ENCODE measurements around the gene TCAIM.
"Not testable (repeated sequence)": the region's sequence is repeated elsewhere in the genome, so short reads cannot be mapped to it uniquely, and the experiment has no call there.

TCAIM gene

DNA sequence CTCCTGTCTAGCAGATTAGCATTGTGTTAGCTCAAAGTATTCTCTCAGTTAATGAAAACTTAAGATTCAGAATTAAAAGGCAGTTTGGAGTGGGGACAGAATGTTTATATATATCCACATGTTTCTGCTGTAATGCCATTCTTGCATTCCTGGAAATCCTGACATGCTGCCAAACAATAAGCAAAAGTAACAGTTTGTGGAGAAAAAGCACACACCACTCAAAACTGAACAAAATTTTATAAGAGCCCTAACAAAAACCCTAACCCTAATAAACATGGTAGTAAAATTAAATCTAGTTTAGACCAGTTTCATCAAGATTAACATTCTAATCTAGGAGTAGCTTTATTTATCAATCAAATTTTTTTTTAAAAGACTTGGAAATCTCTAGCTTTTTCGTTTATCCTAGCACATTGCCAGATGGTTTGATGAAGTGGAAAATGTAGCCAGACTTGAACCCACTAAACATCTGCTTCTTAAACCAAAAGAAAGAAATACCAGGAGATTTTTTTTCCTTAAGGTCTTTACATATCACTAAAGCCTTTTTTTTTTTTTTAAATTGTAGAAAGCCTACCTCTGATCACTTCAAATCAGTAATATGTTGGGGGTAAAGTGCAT, 3.7 kb downstream of the TCAIM start:
- H3K4me3 ChIP-seq (ENCODE audit: low read depth, low read length) = no peak overlapping the region
- DNase-seq (ENCODE audit: low read depth) = no peak
- TF ChIP-seq, protein P1, sequence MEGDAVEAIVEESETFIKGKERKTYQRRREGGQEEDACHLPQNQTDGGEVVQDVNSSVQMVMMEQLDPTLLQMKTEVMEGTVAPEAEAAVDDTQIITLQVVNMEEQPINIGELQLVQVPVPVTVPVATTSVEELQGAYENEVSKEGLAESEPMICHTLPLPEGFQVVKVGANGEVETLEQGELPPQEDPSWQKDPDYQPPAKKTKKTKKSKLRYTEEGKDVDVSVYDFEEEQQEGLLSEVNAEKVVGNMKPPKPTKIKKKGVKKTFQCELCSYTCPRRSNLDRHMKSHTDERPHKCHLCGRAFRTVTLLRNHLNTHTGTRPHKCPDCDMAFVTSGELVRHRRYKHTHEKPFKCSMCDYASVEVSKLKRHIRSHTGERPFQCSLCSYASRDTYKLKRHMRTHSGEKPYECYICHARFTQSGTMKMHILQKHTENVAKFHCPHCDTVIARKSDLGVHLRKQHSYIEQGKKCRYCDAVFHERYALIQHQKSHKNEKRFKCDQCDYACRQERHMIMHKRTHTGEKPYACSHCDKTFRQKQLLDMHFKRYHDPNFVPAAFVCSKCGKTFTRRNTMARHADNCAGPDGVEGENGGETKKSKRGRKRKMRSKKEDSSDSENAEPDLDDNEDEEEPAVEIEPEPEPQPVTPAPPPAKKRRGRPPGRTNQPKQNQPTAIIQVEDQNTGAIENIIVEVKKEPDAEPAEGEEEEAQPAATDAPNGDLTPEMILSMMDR (IDR thresholded peaks at IDR 0.05; ENCODE audit: insufficient read depth, low read depth, low read length, missing control alignments) = no peak

DNA sequence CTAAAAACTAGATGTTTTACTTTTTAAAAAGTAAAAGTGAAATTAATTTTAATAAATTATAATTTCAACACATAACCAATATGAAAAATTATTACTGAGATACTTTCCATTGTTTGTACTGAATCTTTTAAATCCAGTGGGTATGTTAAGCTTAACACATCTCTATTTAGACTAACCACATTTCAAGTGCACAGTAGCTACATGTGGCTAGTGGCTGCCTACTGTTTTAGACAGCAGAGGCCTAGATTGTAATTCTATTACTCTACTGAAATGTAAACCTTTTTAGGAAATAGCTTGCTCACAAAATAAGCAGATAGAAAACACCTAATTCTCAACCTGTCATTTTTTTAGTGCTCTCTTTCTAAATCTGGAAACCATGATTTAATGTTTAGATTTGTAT, 4.9 kb downstream of the TCAIM start:
- no peak for DNase-seq (ENCODE audit: low read depth)
- H3K4me3 ChIP-seq (ENCODE audit: low read depth, low read length) = no peak overlapping the region
- TF ChIP-seq, protein P1 (IDR thresholded peaks at IDR 0.05; ENCODE audit: insufficient read depth, low read depth, low read length, missing control alignments) = no peak

DNA sequence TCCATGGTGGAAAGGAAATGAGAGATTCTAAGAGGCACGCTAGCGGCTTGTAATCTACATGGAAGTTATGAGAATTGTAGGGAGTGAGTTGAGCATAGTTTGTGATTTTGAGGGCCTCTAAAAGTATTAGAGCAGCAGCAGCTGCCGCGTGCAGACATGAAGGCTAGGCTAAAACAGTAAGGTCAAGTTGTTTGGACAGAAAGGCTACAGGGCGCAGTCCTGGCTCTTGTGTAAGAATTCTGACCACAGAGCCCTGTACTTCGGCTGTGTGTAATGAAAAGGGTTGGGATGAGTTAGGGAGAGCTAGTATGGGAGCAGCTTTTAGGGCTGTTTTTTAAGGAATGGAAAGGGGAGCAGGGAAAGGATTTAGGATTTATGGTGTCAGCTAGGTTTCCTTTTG, 8.0 kb downstream of the TCAIM start:
- H3K4me3 ChIP-seq (ENCODE audit: low read depth, low read length); DNase-seq (ENCODE audit: low read depth): not testable (repeated sequence)

DNA sequence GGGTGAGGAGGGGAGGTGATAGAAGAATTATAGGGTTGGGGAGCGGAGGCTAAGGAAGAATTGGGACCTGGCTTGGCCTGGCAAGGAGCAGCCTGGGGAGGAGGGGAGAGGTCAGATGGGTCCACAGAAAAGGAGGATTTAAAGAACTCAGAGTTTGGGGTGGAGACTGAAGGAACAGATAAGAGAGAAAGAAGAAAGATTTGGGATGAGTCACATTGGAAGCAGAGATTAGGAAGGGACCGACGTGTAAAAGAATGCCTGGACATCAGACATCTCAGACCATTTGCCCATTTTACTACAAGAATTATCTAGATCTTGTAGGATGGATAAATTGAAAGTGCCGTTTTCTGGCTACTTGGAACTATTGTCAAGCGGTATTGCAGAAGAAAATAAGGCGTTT, 10.4 kb downstream of the TCAIM start:
- DNase-seq (ENCODE audit: low read depth) = no peak
- H3K4me3 ChIP-seq (ENCODE audit: low read depth, low read length) = no peak overlapping the region
- TF ChIP-seq, protein P1 (IDR thresholded peaks at IDR 0.05; ENCODE audit: insufficient read depth, low read depth, low read length, missing control alignments) = no peak

DNA sequence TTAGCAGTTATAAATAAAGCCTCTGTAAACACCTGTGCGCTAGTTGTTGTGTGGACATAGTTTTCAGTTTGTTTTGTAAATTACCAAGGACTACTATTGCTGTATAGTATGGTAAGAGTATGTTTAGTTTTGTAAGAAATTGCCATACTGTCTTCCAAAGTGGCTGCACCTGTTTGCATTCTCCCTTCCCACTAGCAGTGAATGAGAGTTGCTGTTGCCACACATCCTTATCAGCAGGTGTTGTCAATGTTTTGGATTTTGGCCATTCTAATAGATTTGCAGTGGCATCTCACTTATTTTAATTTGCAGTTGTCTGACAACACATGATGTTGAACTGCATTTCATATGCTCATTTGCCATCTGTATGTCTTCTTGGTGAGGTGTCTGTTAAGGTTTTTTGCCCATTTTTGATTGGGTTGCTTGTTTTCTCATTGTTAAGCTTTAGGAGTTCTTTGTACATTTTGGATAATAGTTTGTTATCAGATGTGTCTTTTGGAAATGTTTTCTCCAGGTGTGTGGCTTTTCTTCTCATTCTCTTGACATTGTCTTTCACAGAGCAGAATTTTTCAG, 14.9 kb downstream of the TCAIM start:
- H3K4me3 ChIP-seq (ENCODE audit: low read depth, low read length) = no peak overlapping the region
- TF ChIP-seq, protein P1 (IDR thresholded peaks at IDR 0.05; ENCODE audit: insufficient read depth, low read depth, low read length, missing control alignments) = no peak
- DNase-seq (ENCODE audit: low read depth) = no peak

DNA sequence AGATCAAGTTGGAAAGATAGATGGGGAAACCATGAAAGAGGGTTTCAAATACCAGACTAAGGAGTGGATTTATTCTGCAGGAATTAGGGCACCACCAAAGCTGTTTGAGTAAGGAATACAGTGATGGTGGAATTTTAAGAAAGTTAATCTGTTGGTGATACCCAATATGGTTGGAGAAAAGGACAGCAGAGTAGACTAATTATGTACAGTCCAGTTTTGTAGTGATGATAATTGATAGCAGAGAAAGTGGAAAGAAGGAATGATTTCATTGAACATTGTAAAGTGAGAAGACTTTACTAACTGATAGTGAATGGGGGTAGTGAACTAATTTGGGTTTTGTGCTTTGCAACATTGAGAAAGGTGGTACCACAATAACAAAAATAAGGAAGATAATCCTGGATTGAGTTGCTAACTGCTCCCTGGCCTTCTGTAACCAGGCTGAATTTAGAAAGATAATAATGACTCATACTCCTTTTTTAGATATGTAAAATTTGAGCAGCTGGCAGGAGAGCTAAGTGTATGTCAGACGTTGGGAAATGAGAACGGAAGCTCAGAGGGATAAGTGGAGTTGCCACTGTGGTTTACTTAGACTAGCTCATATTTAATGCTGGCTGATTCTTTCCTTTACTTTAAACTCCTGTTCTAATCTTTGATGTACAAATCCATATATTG, 16.9 kb downstream of the TCAIM start:
- no peak overlapping the region for H3K4me3 ChIP-seq (ENCODE audit: low read depth, low read length)
- TF ChIP-seq, protein P1 (IDR thresholded peaks at IDR 0.05; ENCODE audit: insufficient read depth, low read depth, low read length, missing control alignments) = no peak
- no peak for DNase-seq (ENCODE audit: low read depth)

DNA sequence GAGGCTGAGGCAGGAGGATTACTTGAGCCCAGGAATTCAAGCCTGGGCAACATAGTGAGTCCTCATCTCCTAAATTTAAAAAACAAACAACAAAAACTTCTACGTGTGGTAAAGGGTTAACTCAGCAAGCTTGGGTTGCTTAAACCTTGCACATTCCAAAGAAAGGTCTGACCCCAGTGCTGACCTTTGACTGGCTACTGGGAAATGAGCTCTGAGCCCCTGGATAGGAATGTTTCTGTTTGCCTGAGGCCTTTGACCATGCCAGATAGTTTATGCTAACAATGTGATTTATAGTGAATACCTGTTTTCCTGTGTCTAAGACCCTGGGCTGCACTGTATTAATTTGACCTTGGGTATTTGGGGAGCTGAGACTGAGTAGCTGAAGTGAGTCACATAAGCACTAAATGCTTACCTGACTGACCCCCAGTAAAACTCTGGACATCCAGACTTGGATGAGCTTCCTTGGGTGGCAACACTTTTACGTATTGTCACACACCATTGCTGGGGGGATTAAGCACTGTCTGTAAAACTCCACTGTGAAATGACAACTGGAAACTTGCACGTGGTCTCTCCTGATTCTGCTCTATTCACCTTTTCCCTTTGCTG, 20.7 kb downstream of the TCAIM start:
- no peak overlapping the region for H3K4me3 ChIP-seq (ENCODE audit: low read depth, low read length)
- DNase-seq (ENCODE audit: low read depth) = no peak
- TF ChIP-seq, protein P1 (IDR thresholded peaks at IDR 0.05; ENCODE audit: insufficient read depth, low read depth, low read length, missing control alignments) = no peak

All from GM12865 (cell line).